OCI-LY1 (cell line): ENCODE results near the gene SDC3.

Source experiments
- H2AFZ ChIP-seq: fragments of 200-600 bp; sonication (generic), shearing (Covaris generic); 2 replicates; pipeline ENCODE4 v1.6.0; 2014; ENCODE audit warnings: antibody characterized with exemption, mild to moderate bottlenecking, low read length
- H3F3A ChIP-seq: fragments of 200-600 bp; sonication (generic), shearing (Covaris generic); 2 replicates; pipeline ENCODE4 v1.6.0; 2014; ENCODE audit warnings: mild to moderate bottlenecking, antibody characterized with exemption, low read length, moderate library complexity; ENCODE audit not compliant: insufficient read depth
- H3K27ac ChIP-seq: fragments of 200-600 bp; sonication (generic); 2 replicates; pipeline ENCODE4 v1.5.1; 2014; ENCODE audit warnings: low read length, mixed run types, mild to moderate bottlenecking, low read depth; ENCODE audit not compliant: poor library complexity, severe bottlenecking
- H3K27me3 ChIP-seq: fragments of 200-600 bp; sonication (generic); 2 replicates; pipeline ENCODE4 v1.6.0; 2014; ENCODE audit warnings: antibody characterized with exemption, mild to moderate bottlenecking, low read length, moderate library complexity; ENCODE audit not compliant: insufficient read depth
- H3K36me3 ChIP-seq: fragments of 200-600 bp; sonication (generic); 2 replicates; pipeline ENCODE4 v1.6.1; 2014; ENCODE audit warnings: mild to moderate bottlenecking, antibody characterized with exemption, low read length, moderate library complexity, mixed read lengths; ENCODE audit not compliant: insufficient read depth
- H3K4me1 ChIP-seq: fragments of 200-600 bp; sonication (generic); 2 replicates; pipeline ENCODE4 v1.5.1; 2014; ENCODE audit warnings: mild to moderate bottlenecking, low read length, moderate library complexity; ENCODE audit not compliant: insufficient read depth, severe bottlenecking
- H3K4me2 ChIP-seq: fragments of 200-600 bp; sonication (generic), shearing (Covaris generic); 2 replicates; pipeline ENCODE4 v1.6.1; 2014; ENCODE audit warnings: low read length
- H3K4me3 ChIP-seq: fragments of 200-600 bp; sonication (generic); 2 replicates; pipeline ENCODE4 v1.5.1; 2014; ENCODE audit warnings: low read length, low read depth, mild to moderate bottlenecking, mixed read lengths; ENCODE audit not compliant: poor library complexity, severe bottlenecking
- H3K79me2 ChIP-seq: fragments of 200-600 bp; shearing (Covaris generic); 2 replicates; pipeline ENCODE4 v1.6.1; 2016; ENCODE audit warnings: mixed run types, low read length, mixed read lengths; ENCODE audit not compliant: insufficient read depth
- H3K9ac ChIP-seq: fragments of 200-600 bp; sonication (generic), shearing (Covaris generic); 2 replicates; pipeline ENCODE4 v1.6.1; 2014; ENCODE audit warnings: mild to moderate bottlenecking, low read length, mixed read lengths
- H3K9me2 ChIP-seq: fragments of 200-600 bp; sonication (generic), shearing (Covaris generic); 2 replicates; pipeline ENCODE4 v1.6.1; 2014; ENCODE audit warnings: low read depth, mild to moderate bottlenecking, low read length, mixed read lengths
- H3K9me3 ChIP-seq: fragments of 200-600 bp; shearing (Covaris generic); 2 replicates; pipeline ENCODE4 v1.6.1; 2014; ENCODE audit warnings: low read length, mixed read lengths
- H4K20me1 ChIP-seq: fragments of 200-600 bp; sonication (generic), shearing (Covaris generic); 2 replicates; pipeline ENCODE4 v1.6.0; 2016; ENCODE audit warnings: mild to moderate bottlenecking, low read length; ENCODE audit not compliant: insufficient read depth
- EZH2 ChIP-seq: fragments of 200-600 bp; sonication (generic), shearing (Covaris generic); IDR thresholded peaks from 2 replicates; pipeline ENCODE4 v1.8.0; 2017; ENCODE audit warnings: borderline replicate concordance, mixed run types, mild to moderate bottlenecking, antibody characterized with exemption, low read length, moderate library complexity, mixed read lengths
- TF ChIP-seq, protein P1 (sequence below): fragments of 200-600 bp; sonication (generic), shearing (Covaris generic); IDR thresholded peaks from 2 replicates; pipeline ENCODE4 v1.5.1; 2017; ENCODE audit warnings: mild to moderate bottlenecking, antibody characterized with exemption, low read length, moderate library complexity, mixed read lengths

Gene SDC3

GRCh38 chr1:30902593-30903290 lies 5.8 kb downstream of the SDC3 start:
- H3K27me3 ChIP-seq, result 0 out of 2 replicates have a peak, but pooled peaks cover 12% of the 10 kb centered on the region
- H3K9ac ChIP-seq, result no peak overlapping the region
- H3K9me2 ChIP-seq, result no peaks in the 10 kb centered on the region
- no peaks in the 10 kb centered on the region for H4K20me1 ChIP-seq
- H3K4me3 ChIP-seq, result no peak overlapping the region
- H3K4me2 ChIP-seq, result no peak overlapping the region
- no peak for TF ChIP-seq EZH2
- TF ChIP-seq, protein P1, sequence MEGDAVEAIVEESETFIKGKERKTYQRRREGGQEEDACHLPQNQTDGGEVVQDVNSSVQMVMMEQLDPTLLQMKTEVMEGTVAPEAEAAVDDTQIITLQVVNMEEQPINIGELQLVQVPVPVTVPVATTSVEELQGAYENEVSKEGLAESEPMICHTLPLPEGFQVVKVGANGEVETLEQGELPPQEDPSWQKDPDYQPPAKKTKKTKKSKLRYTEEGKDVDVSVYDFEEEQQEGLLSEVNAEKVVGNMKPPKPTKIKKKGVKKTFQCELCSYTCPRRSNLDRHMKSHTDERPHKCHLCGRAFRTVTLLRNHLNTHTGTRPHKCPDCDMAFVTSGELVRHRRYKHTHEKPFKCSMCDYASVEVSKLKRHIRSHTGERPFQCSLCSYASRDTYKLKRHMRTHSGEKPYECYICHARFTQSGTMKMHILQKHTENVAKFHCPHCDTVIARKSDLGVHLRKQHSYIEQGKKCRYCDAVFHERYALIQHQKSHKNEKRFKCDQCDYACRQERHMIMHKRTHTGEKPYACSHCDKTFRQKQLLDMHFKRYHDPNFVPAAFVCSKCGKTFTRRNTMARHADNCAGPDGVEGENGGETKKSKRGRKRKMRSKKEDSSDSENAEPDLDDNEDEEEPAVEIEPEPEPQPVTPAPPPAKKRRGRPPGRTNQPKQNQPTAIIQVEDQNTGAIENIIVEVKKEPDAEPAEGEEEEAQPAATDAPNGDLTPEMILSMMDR, result no peak
- no peaks in the 10 kb centered on the region for H3K36me3 ChIP-seq
- no peaks in the 10 kb centered on the region for H3K9me3 ChIP-seq
- no peaks in the 10 kb centered on the region for H3F3A ChIP-seq
- no peak overlapping the region for H3K27ac ChIP-seq
- H2AFZ ChIP-seq, result no peak overlapping the region
- H3K79me2 ChIP-seq, result no peaks in the 10 kb centered on the region
- H3K4me1 ChIP-seq, result no peaks in the 10 kb centered on the region

DNA sequence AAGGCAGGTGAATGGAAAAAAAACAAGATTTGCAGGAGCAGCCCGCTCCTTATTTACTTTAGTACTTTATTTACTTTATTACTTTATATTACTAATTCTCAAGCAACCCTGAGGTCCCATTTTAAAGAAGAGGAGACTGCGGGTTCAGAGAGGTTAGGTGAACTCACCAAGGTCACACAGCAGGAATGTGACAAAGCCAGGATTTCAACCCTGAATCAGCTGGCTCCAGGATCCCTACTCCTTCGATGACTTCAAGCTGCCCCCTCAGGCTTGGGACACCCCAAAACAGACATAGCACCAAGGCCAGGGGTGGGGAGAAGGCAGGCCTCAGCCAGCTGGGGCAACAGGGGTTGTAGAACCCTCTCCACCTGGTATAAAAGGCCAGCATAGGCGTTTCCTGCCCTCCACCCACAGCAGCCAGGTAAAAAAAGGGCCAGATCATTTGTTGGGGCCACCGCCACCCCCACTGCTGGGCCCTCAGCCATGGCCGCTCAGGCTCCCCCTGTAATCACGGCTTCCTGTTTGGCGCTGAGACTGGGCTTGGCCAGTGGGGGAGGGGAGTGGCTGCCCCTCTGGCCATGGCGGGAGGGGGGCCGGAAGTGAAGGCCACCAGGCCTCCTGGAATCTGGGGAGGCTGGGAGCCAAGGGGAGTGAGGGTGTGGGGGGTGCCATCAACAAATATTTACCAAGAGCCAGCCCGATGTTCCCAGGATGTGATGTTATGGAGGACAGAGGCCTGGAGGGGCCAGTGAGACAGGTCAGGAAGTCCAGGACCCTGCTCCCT lies 6.6 kb downstream of the SDC3 start:
- H3K27me3 ChIP-seq, result 0 out of 2 replicates have a peak, but pooled peaks cover 12% of the 10 kb centered on the region
- TF ChIP-seq, protein P1, result no peak
- H3K9me3 ChIP-seq, result no peaks in the 10 kb centered on the region
- no peak overlapping the region for H2AFZ ChIP-seq
- H3K9ac ChIP-seq, result no peak overlapping the region
- H3K4me3 ChIP-seq, result no peak overlapping the region
- H3K4me1 ChIP-seq, result no peaks in the 10 kb centered on the region
- H4K20me1 ChIP-seq, result no peaks in the 10 kb centered on the region
- no peaks in the 10 kb centered on the region for H3K36me3 ChIP-seq
- no peaks in the 10 kb centered on the region for H3K9me2 ChIP-seq
- H3K27ac ChIP-seq, result no peak overlapping the region
- no peaks in the 10 kb centered on the region for H3K79me2 ChIP-seq
- H3F3A ChIP-seq, result no peaks in the 10 kb centered on the region
- H3K4me2 ChIP-seq, result no peak overlapping the region

GRCh38 chr1:30900931-30901560 lies 7.5 kb downstream of the SDC3 start:
- H3K36me3 ChIP-seq, result no peaks in the 10 kb centered on the region
- no peak overlapping the region for H3K27ac ChIP-seq
- no peak overlapping the region for H3K4me3 ChIP-seq
- no peak for TF ChIP-seq EZH2
- TF ChIP-seq, protein P1, result no peak
- H3K4me2 ChIP-seq, result no peak overlapping the region
- H3K27me3 ChIP-seq, result 0 out of 2 replicates have a peak, but pooled peaks cover 7% of the 10 kb centered on the region
- H4K20me1 ChIP-seq, result no peaks in the 10 kb centered on the region
- no peaks in the 10 kb centered on the region for H3K4me1 ChIP-seq
- H3K9me2 ChIP-seq, result no peaks in the 10 kb centered on the region
- H2AFZ ChIP-seq, result no peak overlapping the region
- no peaks in the 10 kb centered on the region for H3K79me2 ChIP-seq
- no peak overlapping the region for H3K9ac ChIP-seq
- no peaks in the 10 kb centered on the region for H3F3A ChIP-seq
- H3K9me3 ChIP-seq, result no peaks in the 10 kb centered on the region
